Fibroblast of lung (primary cell): ENCODE data around the gene USP53.
"Not testable (repeated sequence)": the region's sequence is repeated elsewhere in the genome, so short reads cannot be mapped to it uniquely, and the experiment has no call there.

ENCODE experiments used
- EZH2 ChIP-seq: IDR thresholded peaks from 2 replicates; pipeline ENCODE4 v1.5.1; 2012; ENCODE audit warnings: low read length, control low read depth, mild to moderate bottlenecking; ENCODE audit errors: missing control alignments
- TF ChIP-seq, protein P1 (sequence below), 2 donors: IDR thresholded peaks in 1 of 2; conservative IDR thresholded peaks in 1 of 2; 1 replicate in 1 of 2; 2 replicates in 1 of 2; pipeline ENCODE4 v1.5.1; 2011 to 2012; ENCODE audit warnings: low read length in 2 of 2, control low read depth in 1 of 2, inconsistent platforms in 1 of 2, low read depth in 1 of 2, mild to moderate bottlenecking in 1 of 2

- TF ChIP-seq, protein P1, sequence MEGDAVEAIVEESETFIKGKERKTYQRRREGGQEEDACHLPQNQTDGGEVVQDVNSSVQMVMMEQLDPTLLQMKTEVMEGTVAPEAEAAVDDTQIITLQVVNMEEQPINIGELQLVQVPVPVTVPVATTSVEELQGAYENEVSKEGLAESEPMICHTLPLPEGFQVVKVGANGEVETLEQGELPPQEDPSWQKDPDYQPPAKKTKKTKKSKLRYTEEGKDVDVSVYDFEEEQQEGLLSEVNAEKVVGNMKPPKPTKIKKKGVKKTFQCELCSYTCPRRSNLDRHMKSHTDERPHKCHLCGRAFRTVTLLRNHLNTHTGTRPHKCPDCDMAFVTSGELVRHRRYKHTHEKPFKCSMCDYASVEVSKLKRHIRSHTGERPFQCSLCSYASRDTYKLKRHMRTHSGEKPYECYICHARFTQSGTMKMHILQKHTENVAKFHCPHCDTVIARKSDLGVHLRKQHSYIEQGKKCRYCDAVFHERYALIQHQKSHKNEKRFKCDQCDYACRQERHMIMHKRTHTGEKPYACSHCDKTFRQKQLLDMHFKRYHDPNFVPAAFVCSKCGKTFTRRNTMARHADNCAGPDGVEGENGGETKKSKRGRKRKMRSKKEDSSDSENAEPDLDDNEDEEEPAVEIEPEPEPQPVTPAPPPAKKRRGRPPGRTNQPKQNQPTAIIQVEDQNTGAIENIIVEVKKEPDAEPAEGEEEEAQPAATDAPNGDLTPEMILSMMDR (conservative IDR thresholded peaks at IDR 0.05 in 1 of 2, IDR thresholded peaks at IDR 0.05 in 1 of 2; ENCODE audit: low read depth in 1 of 2, low read length in 2 of 2): not testable (repeated sequence)
- not testable (repeated sequence) for TF ChIP-seq EZH2
These were observed 67.4 kb downstream of the USP53 start for GRCh38 chr4:119279945-119280344.
